Neuron (in vitro differentiated cells): Measurements from ENCODE around the gene SPG7.
A peak's percentile ranks its signal among the peaks of the same experiment; 100 is the strongest.

Experiments
- H2AFZ ChIP-seq: one replicate; pipeline ENCODE4 v1.6.1; 2013; ENCODE audit warnings: low read depth, mild to moderate bottlenecking, inconsistent platforms, low read length, moderate library complexity
- H3K27me3 ChIP-seq: one replicate; pipeline ENCODE4 v1.6.1; 2013; ENCODE audit warnings: low read length; ENCODE audit not compliant: insufficient read depth
- H3K36me3 ChIP-seq: one replicate; pipeline ENCODE4 v1.6.1; 2013; ENCODE audit warnings: low read length; ENCODE audit not compliant: insufficient read depth
- H3K4me1 ChIP-seq: one replicate; pipeline ENCODE4 v1.6.1; 2013; ENCODE audit warnings: low read length; ENCODE audit not compliant: insufficient read depth
- H3K4me3 ChIP-seq: 2 replicates; pipeline ENCODE4 v1.5.1; 2013; ENCODE audit warnings: mild to moderate bottlenecking, low read length, moderate library complexity
- H3K9me3 ChIP-seq: one replicate; pipeline ENCODE4 v1.6.1; 2013; ENCODE audit warnings: low read length

The SPG7 gene

GRCh38 chr16:89589241-89589926 is 81.2 kb downstream of the SPG7 start:
- Histone ChIP-seq H3K27me3 (no peaks in the 10 kb centered on the region), H3K36me3 (no peaks in the 10 kb centered on the region), H3K4me3 (no peak overlapping the region), H3K9me3 (no peaks in the 10 kb centered on the region), H2AFZ (no peak overlapping the region), H3K4me1 (no peaks in the 10 kb centered on the region)

- Histone ChIP-seq H3K27me3 (no peaks in the 10 kb centered on the region), H3K4me1 (peaks cover 3% of the 10 kb centered on the region), H3K36me3 (no peaks in the 10 kb centered on the region)
Observed at GRCh38 chr16:89593841-89594240, 85.6 kb downstream of the SPG7 start.

GRCh38 chr16:89595330-89596060 is 87.3 kb downstream of the SPG7 start:
- Histone ChIP-seq H3K9me3 (peaks cover 2% of the 10 kb centered on the region), H3K4me3 (no peak overlapping the region)

More at GRCh38 chr16:89593841-89594240, 85.6 kb downstream of the SPG7 start:
- Histone ChIP-seq H2AFZ (no peak overlapping the region), H3K4me3 (no peak overlapping the region), H3K9me3 (peaks cover 2% of the 10 kb centered on the region)

GRCh38 chr16:89596061-89596689 is 88.0 kb downstream of the SPG7 start:
- H3K9me3 ChIP-seq: peaks cover 2% of the 10 kb centered on the region
- no peaks in the 10 kb centered on the region for H3K36me3 ChIP-seq
- peaks cover 15% of the 10 kb centered on the region for H3K4me1 ChIP-seq
- no peaks in the 10 kb centered on the region for H3K27me3 ChIP-seq
- no peak overlapping the region for H2AFZ ChIP-seq
- no peak overlapping the region for H3K4me3 ChIP-seq

More at GRCh38 chr16:89595330-89596060, 87.3 kb downstream of the SPG7 start:
- Histone ChIP-seq H3K36me3 (no peaks in the 10 kb centered on the region), H2AFZ (no peak overlapping the region), H3K4me1 (peaks cover 15% of the 10 kb centered on the region), H3K27me3 (no peaks in the 10 kb centered on the region)

- H2AFZ ChIP-seq: no peak overlapping the region
- no peak overlapping the region for H3K4me3 ChIP-seq
- peaks cover 2% of the 10 kb centered on the region for H3K9me3 ChIP-seq
- no peaks in the 10 kb centered on the region for H3K36me3 ChIP-seq
- peaks cover 19% of the 10 kb centered on the region for H3K4me1 ChIP-seq
- H3K27me3 ChIP-seq: no peaks in the 10 kb centered on the region
Observed at GRCh38 chr16:89596957-89597649, 88.9 kb downstream of the SPG7 start.

- no peak overlapping the region for H2AFZ ChIP-seq
- H3K4me3 ChIP-seq: no peak overlapping the region
- peaks cover 30% of the 10 kb centered on the region for H3K4me1 ChIP-seq
- no peaks in the 10 kb centered on the region for H3K36me3 ChIP-seq
- H3K27me3 ChIP-seq: no peaks in the 10 kb centered on the region
- H3K9me3 ChIP-seq: peaks cover 2% of the 10 kb centered on the region
Observed at GRCh38 chr16:89598199-89598598, 90.0 kb downstream of the SPG7 start.

- Histone ChIP-seq H2AFZ (peak overlapping the region; percentile 12), H3K27me3 (no peaks in the 10 kb centered on the region), H3K4me3 (no peak overlapping the region), H3K36me3 (no peaks in the 10 kb centered on the region), H3K9me3 (peaks cover 2% of the 10 kb centered on the region), H3K4me1 (peaks cover 30% of the 10 kb centered on the region)
Observed at GRCh38 chr16:89599451-89599858, 91.3 kb downstream of the SPG7 start.

- H3K4me3 ChIP-seq: no peak overlapping the region
- peak overlapping the region; percentile 12 for H2AFZ ChIP-seq
- no peaks in the 10 kb centered on the region for H3K36me3 ChIP-seq
- no peaks in the 10 kb centered on the region for H3K27me3 ChIP-seq
- H3K9me3 ChIP-seq: peaks cover 2% of the 10 kb centered on the region
- H3K4me1 ChIP-seq: peaks cover 30% of the 10 kb centered on the region
Observed at GRCh38 chr16:89599902-89600301, 91.7 kb downstream of the SPG7 start.

GRCh38 chr16:89600427-89600826 is 92.2 kb downstream of the SPG7 start:
- Histone ChIP-seq H3K9me3 (no peaks in the 10 kb centered on the region), H3K27me3 (no peaks in the 10 kb centered on the region), H3K4me1 (peaks cover 30% of the 10 kb centered on the region), H3K4me3 (no peak overlapping the region), H2AFZ (no peak overlapping the region), H3K36me3 (no peaks in the 10 kb centered on the region)

GRCh38 chr16:89600956-89601355 is 92.8 kb downstream of the SPG7 start:
- H3K36me3 ChIP-seq: no peaks in the 10 kb centered on the region
- no peak overlapping the region for H3K4me3 ChIP-seq
- H3K27me3 ChIP-seq: no peaks in the 10 kb centered on the region
- H3K4me1 ChIP-seq: peaks cover 30% of the 10 kb centered on the region
- H3K9me3 ChIP-seq: no peaks in the 10 kb centered on the region
- no peak overlapping the region for H2AFZ ChIP-seq

GRCh38 chr16:89601906-89602272 is 93.7 kb downstream of the SPG7 start:
- H3K36me3 ChIP-seq: no peaks in the 10 kb centered on the region
- H2AFZ ChIP-seq: no peak overlapping the region
- no peak overlapping the region for H3K4me3 ChIP-seq
- no peaks in the 10 kb centered on the region for H3K27me3 ChIP-seq
- peaks cover 30% of the 10 kb centered on the region for H3K4me1 ChIP-seq
- H3K9me3 ChIP-seq: no peaks in the 10 kb centered on the region

GRCh38 chr16:89602273-89602951 is 94.2 kb downstream of the SPG7 start:
- H3K27me3 ChIP-seq: no peaks in the 10 kb centered on the region
- no peaks in the 10 kb centered on the region for H3K9me3 ChIP-seq
- H3K4me1 ChIP-seq: peaks cover 30% of the 10 kb centered on the region
- H3K36me3 ChIP-seq: no peaks in the 10 kb centered on the region
- H2AFZ ChIP-seq: no peak overlapping the region
- H3K4me3 ChIP-seq: no peak overlapping the region
